Measurements from ENCODE around the gene MAN1C1.

DNA sequence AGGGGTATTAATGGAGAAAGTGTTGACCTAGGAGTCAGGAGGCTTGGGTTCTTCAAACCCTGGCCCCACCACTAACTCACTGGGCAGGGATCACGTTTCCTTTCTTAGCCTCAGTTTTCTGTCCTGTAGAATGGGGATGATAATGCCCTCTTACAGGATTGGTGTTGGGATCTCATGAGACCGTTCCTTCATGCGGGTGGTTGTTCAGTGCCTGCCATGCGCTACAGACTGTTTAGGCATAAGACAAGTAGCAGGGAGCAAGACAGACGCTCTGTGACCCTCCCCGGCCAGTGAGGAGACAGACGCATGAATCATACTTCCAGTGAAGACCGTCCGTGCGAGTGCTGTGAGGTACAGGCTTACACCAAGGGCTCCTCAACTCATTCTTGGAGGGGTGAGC lies 81.7 kb downstream of the MAN1C1 start:
- TF ChIP-seq SMARCA5 (IDR thresholded peaks at IDR 0.05) (no peak), RAD21 (IDR thresholded peaks at IDR 0.05; ENCODE audit: insufficient read depth, low read depth, low read length) (no peak), NRF1 (conservative IDR thresholded peaks at IDR 0.05; ENCODE audit: low read depth, low read length) (no peak), CREM (IDR thresholded peaks at IDR 0.05; ENCODE audit: low read depth) (no peak)
- TF ChIP-seq, protein P1, sequence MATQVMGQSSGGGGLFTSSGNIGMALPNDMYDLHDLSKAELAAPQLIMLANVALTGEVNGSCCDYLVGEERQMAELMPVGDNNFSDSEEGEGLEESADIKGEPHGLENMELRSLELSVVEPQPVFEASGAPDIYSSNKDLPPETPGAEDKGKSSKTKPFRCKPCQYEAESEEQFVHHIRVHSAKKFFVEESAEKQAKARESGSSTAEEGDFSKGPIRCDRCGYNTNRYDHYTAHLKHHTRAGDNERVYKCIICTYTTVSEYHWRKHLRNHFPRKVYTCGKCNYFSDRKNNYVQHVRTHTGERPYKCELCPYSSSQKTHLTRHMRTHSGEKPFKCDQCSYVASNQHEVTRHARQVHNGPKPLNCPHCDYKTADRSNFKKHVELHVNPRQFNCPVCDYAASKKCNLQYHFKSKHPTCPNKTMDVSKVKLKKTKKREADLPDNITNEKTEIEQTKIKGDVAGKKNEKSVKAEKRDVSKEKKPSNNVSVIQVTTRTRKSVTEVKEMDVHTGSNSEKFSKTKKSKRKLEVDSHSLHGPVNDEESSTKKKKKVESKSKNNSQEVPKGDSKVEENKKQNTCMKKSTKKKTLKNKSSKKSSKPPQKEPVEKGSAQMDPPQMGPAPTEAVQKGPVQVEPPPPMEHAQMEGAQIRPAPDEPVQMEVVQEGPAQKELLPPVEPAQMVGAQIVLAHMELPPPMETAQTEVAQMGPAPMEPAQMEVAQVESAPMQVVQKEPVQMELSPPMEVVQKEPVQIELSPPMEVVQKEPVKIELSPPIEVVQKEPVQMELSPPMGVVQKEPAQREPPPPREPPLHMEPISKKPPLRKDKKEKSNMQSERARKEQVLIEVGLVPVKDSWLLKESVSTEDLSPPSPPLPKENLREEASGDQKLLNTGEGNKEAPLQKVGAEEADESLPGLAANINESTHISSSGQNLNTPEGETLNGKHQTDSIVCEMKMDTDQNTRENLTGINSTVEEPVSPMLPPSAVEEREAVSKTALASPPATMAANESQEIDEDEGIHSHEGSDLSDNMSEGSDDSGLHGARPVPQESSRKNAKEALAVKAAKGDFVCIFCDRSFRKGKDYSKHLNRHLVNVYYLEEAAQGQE (IDR thresholded peaks at IDR 0.05; ENCODE audit: low read depth, low read length): no peak
- TF ChIP-seq, protein P2, sequence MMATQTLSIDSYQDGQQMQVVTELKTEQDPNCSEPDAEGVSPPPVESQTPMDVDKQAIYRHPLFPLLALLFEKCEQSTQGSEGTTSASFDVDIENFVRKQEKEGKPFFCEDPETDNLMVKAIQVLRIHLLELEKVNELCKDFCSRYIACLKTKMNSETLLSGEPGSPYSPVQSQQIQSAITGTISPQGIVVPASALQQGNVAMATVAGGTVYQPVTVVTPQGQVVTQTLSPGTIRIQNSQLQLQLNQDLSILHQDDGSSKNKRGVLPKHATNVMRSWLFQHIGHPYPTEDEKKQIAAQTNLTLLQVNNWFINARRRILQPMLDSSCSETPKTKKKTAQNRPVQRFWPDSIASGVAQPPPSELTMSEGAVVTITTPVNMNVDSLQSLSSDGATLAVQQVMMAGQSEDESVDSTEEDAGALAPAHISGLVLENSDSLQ (IDR thresholded peaks at IDR 0.05): no peak
- TF ChIP-seq, protein P3, sequence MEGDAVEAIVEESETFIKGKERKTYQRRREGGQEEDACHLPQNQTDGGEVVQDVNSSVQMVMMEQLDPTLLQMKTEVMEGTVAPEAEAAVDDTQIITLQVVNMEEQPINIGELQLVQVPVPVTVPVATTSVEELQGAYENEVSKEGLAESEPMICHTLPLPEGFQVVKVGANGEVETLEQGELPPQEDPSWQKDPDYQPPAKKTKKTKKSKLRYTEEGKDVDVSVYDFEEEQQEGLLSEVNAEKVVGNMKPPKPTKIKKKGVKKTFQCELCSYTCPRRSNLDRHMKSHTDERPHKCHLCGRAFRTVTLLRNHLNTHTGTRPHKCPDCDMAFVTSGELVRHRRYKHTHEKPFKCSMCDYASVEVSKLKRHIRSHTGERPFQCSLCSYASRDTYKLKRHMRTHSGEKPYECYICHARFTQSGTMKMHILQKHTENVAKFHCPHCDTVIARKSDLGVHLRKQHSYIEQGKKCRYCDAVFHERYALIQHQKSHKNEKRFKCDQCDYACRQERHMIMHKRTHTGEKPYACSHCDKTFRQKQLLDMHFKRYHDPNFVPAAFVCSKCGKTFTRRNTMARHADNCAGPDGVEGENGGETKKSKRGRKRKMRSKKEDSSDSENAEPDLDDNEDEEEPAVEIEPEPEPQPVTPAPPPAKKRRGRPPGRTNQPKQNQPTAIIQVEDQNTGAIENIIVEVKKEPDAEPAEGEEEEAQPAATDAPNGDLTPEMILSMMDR (IDR thresholded peaks at IDR 0.05 in 2 of 3, conservative IDR thresholded peaks at IDR 0.05 in 1 of 3; ENCODE audit: control insufficient read depth in 2 of 3, extremely low read depth in 1 of 3, insufficient read depth in 1 of 3, low read depth in 3 of 3, low read length in 3 of 3): no peak

All from GM12878 (cell line).